Measurements from ENCODE around the gene SLC36A4. TPM values are rescaled to one million over a fixed set of nuclear protein-coding genes. Genes with fewer than 3 reads are reported as not detected.
A peak's percentile ranks its signal among the peaks of the same experiment; 100 is the strongest.

Gene SLC36A4
- total and polyA plus RNA-seq, 2 of the 4 experiments (the other 2 are of a cell fraction) = 9.2 to 13.1 TPM

DNA sequence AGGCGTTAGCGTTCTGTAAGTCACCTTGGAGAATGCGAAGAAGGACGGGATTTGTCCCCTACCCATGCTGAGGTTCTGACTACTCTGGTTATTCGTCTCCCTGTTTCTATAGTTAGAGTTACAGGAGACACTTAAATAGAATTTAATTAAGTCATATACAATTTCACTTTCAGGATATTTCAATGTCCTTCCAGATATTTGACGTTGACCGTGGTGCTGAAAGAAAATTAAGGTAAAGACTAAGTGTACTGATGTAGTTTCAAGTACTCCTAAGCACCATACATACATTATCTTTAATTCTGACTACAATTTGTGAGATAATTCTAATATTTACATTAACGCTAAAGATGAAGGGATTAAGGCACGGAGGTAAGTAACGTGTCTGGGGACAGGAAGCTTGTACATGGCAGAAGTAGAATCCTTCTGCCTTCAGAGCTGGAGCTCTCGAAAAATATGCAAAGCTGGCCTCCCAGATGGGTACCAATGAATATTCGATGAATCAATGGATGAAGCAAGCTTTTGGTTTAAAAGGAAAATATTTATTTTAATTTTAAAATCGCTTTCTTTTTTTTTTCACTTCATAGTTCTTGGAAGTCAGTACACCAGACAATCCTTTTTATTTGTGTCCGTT is 539 bp upstream of the SLC36A4 start (continued):
- TF ChIP-seq RAD21 (IDR thresholded peaks at IDR 0.05; ENCODE audit: low read length) = no peak

DNA sequence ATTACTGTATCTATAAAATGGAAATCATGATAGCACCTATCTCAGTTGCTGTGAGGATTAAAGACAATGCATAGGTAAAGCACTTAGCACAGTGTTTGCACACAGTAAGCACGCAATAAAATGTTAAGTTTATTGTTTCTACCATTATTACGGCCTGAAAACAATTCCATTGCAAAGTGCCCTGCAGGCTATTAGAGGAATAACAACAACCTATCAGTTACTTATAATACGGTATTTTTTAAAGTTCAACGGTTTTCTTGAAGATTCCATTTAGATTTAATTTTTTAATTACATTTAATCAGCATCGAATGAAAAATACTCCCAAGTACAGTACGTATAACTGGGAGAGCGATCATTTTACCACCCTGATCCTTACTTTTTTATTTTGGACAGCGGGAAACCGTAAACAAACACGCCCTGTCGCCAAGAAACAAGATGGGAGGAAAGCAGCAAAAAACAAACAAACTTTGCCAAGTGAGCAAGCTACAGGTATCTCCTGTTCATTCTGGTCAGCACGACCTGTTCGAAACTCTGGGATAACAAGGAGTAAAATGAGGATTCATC is 893 bp downstream of the SLC36A4 start:
- peaks cover 7 to 25% of the 10 kb centered on the region in 2 experiments for H3K79me1 ChIP-seq (ENCODE audit: low read depth in 1 of 2, low read length in 2 of 2)
- in situ Hi-C loops (cut with MboI; ENCODE audit: low sequenced_read_pairs) = no loop called here

More for the DNA sequence above, 893 bp downstream of the SLC36A4 start:
- H3K23ac ChIP-seq (ENCODE audit: low read depth, low read length) = peak overlapping the region; percentile 65
- peak overlapping the region; percentile 82 for H2BK5ac ChIP-seq (ENCODE audit: low read depth, low read length, poor library complexity, severe bottlenecking)
- H3K9me1 ChIP-seq (ENCODE audit: insufficient read depth, low read length) = no peaks in the 10 kb centered on the region
- H2BK15ac ChIP-seq (ENCODE audit: low read depth, low read length) = peak overlapping the region; percentile 29; the same call in 1 of the 3 replicates
- peak overlapping the region; percentile 93 for H4K5ac ChIP-seq (ENCODE audit: low read depth, low read length)
- H2AK5ac ChIP-seq (ENCODE audit: low read depth, low read length) = peak overlapping the region; percentile 84; the same call in 1 of the 2 replicates
- peak overlapping the region; percentile 37 for H2BK20ac ChIP-seq (ENCODE audit: low read depth, low read length)
- 0 out of 2 replicates have a peak, but pooled peaks cover 3% of the 10 kb centered on the region for H3K36me3 ChIP-seq (ENCODE audit: control insufficient read depth, insufficient read depth, low read length)
- peak overlapping the region; percentile 80 to 93 for H4K8ac ChIP-seq (ENCODE audit: low read depth in 2 of 2, low read length in 2 of 2)
- peak overlapping the region; percentile 65 for H2AK9ac ChIP-seq (replicated peaks; ENCODE audit: low read depth, low read length, poor library complexity)
- POLR2A ChIA-PET (ENCODE audit: unreplicated experiment) = no interaction called here
- peak overlapping the region; percentile 92 for H3K4ac ChIP-seq (ENCODE audit: low read depth, low read length)
- peak overlapping the region; percentile 98 for H2AFZ ChIP-seq (replicated peaks; ENCODE audit: low read length, poor library complexity)
- H3K9ac ChIP-seq (ENCODE audit: low read depth, low read length) = peak overlapping the region; percentile 99
- WGBS, 2 experiments (ENCODE audit: extremely low coverage in 2 of 2, insufficient read length in 1 of 2) = no CpG with 5 or more reads among the region's 13 CpGs
- H3K9me3 ChIP-seq (ENCODE audit: control insufficient read depth, insufficient read depth, low read length) = no peaks in the 10 kb centered on the region
- intact Hi-C loops (cut with micrococcal nuclease) (loop anchor here (1.0 kb wide), 1 partner anchor 142 kb away; no protein-coding TSS in a partner anchor), dilution Hi-C loops (cut with HindIII; ENCODE audit: low sequenced_read_pairs, unreplicated experiment) (no loop called here)
- H3K14ac ChIP-seq (replicated peaks; ENCODE audit: low read depth, low read length) = peak overlapping the region; percentile 81
- DNase-seq = peak; percentile 22
- CTCF ChIA-PET = interaction anchor here (1.0 kb wide), 2 partner anchors 27 to 254 kb away, joined by 3 read pairs; no protein-coding TSS in a partner anchor
- H3K4me1 ChIP-seq (ENCODE audit: control insufficient read depth, insufficient read depth, low read length) = no peaks in the 10 kb centered on the region
- peak overlapping the region; percentile 93 for H3K4me2 ChIP-seq (ENCODE audit: low read depth, low read length)
- peak overlapping the region; percentile 87 for H3K4me3 ChIP-seq (ENCODE audit: insufficient read depth, low read depth, low read length)
- H4K20me1 ChIP-seq (ENCODE audit: insufficient read depth, low read length) = peaks cover 4% of the 10 kb centered on the region
- peak overlapping the region; percentile 87 for H4K91ac ChIP-seq (ENCODE audit: insufficient read depth, low read depth, low read length)
- TF ChIP-seq, protein P1, sequence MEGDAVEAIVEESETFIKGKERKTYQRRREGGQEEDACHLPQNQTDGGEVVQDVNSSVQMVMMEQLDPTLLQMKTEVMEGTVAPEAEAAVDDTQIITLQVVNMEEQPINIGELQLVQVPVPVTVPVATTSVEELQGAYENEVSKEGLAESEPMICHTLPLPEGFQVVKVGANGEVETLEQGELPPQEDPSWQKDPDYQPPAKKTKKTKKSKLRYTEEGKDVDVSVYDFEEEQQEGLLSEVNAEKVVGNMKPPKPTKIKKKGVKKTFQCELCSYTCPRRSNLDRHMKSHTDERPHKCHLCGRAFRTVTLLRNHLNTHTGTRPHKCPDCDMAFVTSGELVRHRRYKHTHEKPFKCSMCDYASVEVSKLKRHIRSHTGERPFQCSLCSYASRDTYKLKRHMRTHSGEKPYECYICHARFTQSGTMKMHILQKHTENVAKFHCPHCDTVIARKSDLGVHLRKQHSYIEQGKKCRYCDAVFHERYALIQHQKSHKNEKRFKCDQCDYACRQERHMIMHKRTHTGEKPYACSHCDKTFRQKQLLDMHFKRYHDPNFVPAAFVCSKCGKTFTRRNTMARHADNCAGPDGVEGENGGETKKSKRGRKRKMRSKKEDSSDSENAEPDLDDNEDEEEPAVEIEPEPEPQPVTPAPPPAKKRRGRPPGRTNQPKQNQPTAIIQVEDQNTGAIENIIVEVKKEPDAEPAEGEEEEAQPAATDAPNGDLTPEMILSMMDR (conservative IDR thresholded peaks at IDR 0.05; ENCODE audit: low read depth, low read length) = peak; percentile 39
- peak; percentile 13; the same call in 1 of the 2 replicates for TF ChIP-seq RAD21 (IDR thresholded peaks at IDR 0.05; ENCODE audit: low read length)
- no peak for TF ChIP-seq MAZ (IDR thresholded peaks at IDR 0.05; ENCODE audit: borderline replicate concordance, low read depth, low read length)
- TSS peak; percentile 54 for BruUV-seq (replicated peaks)
- no peak for ATAC-seq (ENCODE audit: low read depth)
- H2BK120ac ChIP-seq (ENCODE audit: low read depth, low read length) = peak overlapping the region; percentile 77
- 0 out of 2 replicates have a peak, but pooled peaks cover 2% of the 10 kb centered on the region for H3K27me3 ChIP-seq (ENCODE audit: control insufficient read depth, insufficient read depth, low read length)
- peak overlapping the region; percentile 89 for H3K18ac ChIP-seq (ENCODE audit: low read depth, low read length)
- peak overlapping the region; percentile 85 for H3K27ac ChIP-seq (ENCODE audit: insufficient read depth, low read length)
- H3K56ac ChIP-seq (ENCODE audit: extremely low read depth, insufficient read depth, low read length) = peak overlapping the region; percentile 97

Data from IMR-90 (cell line).